AG09309 (cell line): ENCODE data around the gene DENND1A.

Source experiments
- DNase-seq: peaks from one replicate; pipeline ENCODE4 v3.0.0-alpha.2; 2010; ENCODE audit warnings: low read depth
- H3K4me3 ChIP-seq: 2 replicates; pipeline ENCODE4 v1.5.1; 2011; ENCODE audit warnings: mild to moderate bottlenecking, low read depth, low read length, moderate library complexity; ENCODE audit not compliant: control insufficient read depth
- CTCF ChIP-seq: IDR thresholded peaks from 2 replicates; pipeline ENCODE4 v1.5.1; 2011; ENCODE audit warnings: mild to moderate bottlenecking, low read depth, low read length, inconsistent platforms; ENCODE audit not compliant: insufficient read depth, control insufficient read depth; ENCODE audit errors: missing control alignments

The DENND1A gene

DNA sequence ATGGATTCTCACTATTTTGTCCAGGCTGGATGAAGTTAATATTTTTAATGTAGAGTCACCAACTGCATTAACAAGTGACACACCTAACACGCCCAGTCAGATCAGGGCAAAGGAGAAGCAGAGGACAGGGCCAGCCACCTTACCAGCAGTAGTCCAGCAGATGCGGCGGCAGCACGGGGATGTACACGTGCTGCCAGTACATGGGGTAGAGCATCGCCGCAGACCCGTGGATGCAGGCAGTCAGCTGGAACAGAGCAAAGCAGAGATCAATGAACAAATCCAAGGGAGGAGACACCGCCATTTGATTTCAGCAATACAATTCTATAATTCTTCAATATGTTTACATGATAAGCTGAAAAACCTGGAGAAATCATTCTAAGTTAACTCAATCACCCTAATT, 299.7 kb downstream of the DENND1A start:
- no peak for DNase-seq
- no peak overlapping the region for H3K4me3 ChIP-seq
- TF ChIP-seq CTCF, result no peak

DNA sequence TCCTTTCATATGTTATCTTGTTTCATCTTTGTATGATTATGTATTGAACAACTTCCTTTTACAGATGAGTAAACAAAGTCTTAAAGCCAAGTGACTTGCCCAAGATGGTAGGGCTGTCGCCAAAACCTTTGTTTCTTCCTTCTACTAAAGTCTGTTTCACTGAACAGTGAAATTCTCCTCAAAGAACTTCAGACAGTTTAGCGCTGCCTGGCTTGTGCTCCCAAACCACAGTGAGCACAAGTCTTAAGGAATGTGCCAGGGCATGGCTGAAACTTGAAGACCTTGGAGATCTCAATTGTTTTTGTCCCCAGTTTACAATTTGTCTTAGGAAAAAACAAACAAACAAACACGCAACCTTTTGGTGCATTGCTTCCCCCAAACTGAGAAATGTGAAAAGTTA, 300.4 kb downstream of the DENND1A start:
- no peak for DNase-seq
- TF ChIP-seq CTCF, result no peak
- no peak overlapping the region for H3K4me3 ChIP-seq

GRCh38 chr9:123622711-123623241, 307.1 kb downstream of the DENND1A start:
- no peak overlapping the region for H3K4me3 ChIP-seq
- DNase-seq, result no peak
- no peak for TF ChIP-seq CTCF

DNA sequence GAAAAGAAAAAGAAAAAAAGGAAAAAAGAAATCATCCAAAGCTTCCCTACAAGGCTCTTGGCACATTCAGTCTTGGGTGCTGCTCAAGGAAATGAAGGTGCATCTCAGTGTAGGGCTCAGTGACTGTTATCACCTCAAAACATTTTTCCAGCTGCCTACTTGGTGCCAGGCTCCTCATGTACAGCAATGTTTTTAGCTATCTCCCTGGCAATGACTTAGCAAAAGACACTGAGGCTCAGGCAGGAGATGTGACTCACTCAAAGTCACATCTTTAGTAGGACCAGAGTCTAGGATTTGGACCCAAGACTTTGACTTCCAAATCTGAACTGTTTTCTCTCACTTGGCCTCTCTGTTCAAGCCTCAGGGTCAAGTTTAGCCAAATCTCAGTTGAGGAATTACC, 309.7 kb downstream of the DENND1A start:
- DNase-seq, result no peak
- no peak for TF ChIP-seq CTCF
- H3K4me3 ChIP-seq, result no peak overlapping the region

- TF ChIP-seq CTCF, result no peak
- no peak for DNase-seq
- H3K4me3 ChIP-seq, result no peak overlapping the region
Observed at GRCh38 chr9:123617952-123618678, 311.8 kb downstream of the DENND1A start.

DNA sequence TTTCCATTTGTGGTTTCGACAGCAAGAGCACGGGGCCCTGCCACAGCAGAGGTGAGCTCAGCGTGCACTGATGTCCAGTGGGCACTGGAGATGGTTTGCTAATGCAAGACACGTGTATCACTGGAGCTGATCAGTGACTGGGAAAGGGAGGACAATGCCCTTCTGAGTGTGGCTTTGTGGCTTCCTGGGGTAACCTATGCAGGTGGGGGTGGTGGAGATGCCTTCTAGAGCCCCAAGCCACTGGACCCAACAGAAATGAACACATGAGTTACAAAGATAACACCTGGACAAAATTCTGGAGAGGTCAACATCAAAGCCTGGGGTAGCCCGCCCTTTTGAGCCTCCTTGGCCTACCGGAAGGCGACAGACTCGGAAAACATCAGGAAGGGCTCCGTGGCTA, 312.6 kb downstream of the DENND1A start:
- H3K4me3 ChIP-seq, result no peak overlapping the region
- no peak for DNase-seq
- no peak for TF ChIP-seq CTCF
